Astrocyte (in vitro differentiated cells and primary cell): ENCODE results near the gene KCNIP2.

ENCODE experiments used
- EZH2 ChIP-seq: IDR thresholded peaks from 2 replicates; pipeline ENCODE4 v1.6.1; 2012; ENCODE audit warnings: mild to moderate bottlenecking, low read length, inconsistent platforms; ENCODE audit not compliant: insufficient read depth
- TF ChIP-seq, protein P1 (sequence below): IDR thresholded peaks from 2 replicates; pipeline ENCODE4 v1.5.1; 2011; ENCODE audit warnings: low read depth, mild to moderate bottlenecking, inconsistent platforms, low read length, moderate library complexity; ENCODE audit not compliant: insufficient read depth

GRCh38 chr10:101793526-101793925 is 50.1 kb downstream of the KCNIP2 start:
- TF ChIP-seq, protein P1, sequence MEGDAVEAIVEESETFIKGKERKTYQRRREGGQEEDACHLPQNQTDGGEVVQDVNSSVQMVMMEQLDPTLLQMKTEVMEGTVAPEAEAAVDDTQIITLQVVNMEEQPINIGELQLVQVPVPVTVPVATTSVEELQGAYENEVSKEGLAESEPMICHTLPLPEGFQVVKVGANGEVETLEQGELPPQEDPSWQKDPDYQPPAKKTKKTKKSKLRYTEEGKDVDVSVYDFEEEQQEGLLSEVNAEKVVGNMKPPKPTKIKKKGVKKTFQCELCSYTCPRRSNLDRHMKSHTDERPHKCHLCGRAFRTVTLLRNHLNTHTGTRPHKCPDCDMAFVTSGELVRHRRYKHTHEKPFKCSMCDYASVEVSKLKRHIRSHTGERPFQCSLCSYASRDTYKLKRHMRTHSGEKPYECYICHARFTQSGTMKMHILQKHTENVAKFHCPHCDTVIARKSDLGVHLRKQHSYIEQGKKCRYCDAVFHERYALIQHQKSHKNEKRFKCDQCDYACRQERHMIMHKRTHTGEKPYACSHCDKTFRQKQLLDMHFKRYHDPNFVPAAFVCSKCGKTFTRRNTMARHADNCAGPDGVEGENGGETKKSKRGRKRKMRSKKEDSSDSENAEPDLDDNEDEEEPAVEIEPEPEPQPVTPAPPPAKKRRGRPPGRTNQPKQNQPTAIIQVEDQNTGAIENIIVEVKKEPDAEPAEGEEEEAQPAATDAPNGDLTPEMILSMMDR = no peak
- no peak for TF ChIP-seq EZH2
